ENCODE results near the gene RAB28. TPM values are rescaled to one million over a fixed set of nuclear protein-coding genes. Genes with fewer than 3 reads are reported as not detected.
A peak's percentile ranks its signal among the peaks of the same experiment; 100 is the strongest.

RAB28 gene
- polyA plus RNA-seq, 1 donor (not counting 4 experiments of a cell fraction or from before 2014, with no cell fraction given): 19.7 TPM

DNA sequence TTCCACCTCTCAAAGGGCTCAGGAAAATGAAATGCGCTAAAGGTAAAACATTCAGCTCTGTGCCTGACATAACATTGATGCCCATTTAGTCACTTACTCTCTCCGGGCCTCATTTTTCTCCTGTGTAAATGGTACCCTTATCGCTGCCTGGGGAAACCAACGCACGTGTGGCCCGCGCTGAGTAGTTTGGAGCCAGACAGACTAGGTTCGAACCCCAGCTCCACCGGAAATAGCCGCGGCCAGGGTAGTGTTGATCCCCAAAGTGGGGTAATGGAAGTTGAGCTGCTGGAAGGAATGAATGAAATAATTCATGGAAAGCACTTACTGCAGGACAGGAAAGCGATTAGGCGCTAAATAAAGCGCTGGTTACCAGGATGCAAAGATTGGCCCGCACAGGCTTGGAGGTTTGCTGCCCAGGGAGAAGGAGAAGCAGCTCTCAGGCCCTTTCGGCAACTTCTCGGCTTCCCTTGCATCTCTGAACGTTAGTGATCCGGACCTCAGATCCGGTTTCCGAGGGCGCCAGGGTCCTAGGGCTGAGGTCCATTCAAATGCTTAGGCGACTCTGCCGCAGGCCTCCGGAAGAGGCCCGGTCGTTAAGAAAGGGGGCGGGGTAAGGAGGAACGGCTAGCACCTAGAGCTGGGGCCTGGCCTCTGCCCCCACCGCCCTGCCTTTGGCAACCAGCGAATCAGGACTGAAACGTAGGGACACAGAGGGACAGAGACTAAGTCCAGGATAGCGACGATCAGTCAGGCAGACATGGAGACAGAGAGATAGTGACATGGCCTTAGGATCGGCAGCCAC is 46.9 kb upstream of the RAB28 start:
- no peak overlapping the region for H2AFZ ChIP-seq (ENCODE audit: control insufficient read depth, low read length)
- H3K27ac ChIP-seq (ENCODE audit: control insufficient read depth, insufficient read depth, low read length): no peak overlapping the region
- DNase-seq (ENCODE audit: low read depth, low spot score): no peak
- H3K9me3 ChIP-seq (ENCODE audit: control insufficient read depth, low read depth, low read length): no peaks in the 10 kb centered on the region
- no peak for FAIRE-seq
- H4K20me1 ChIP-seq (ENCODE audit: control insufficient read depth, extremely low read depth, insufficient read depth, low read length): peaks cover 6% of the 10 kb centered on the region
- H3K9me1 ChIP-seq (ENCODE audit: control insufficient read depth, extremely low read depth, insufficient read depth, low read length): no peaks in the 10 kb centered on the region
- peaks cover 99% of the 10 kb centered on the region for H3K27me3 ChIP-seq (ENCODE audit: control insufficient read depth, extremely low read depth, insufficient read depth, low read length)
- no peak overlapping the region for H3K4me3 ChIP-seq (ENCODE audit: control insufficient read depth in 2 of 3, extremely low read depth in 1 of 3, insufficient read depth in 2 of 3, low read depth in 1 of 3, low read length in 3 of 3)
- H3K9ac ChIP-seq (ENCODE audit: control insufficient read depth, extremely low read depth, insufficient read depth, low read length): no peak overlapping the region
- no peaks in the 10 kb centered on the region for H3K36me3 ChIP-seq (ENCODE audit: control insufficient read depth in 2 of 2, extremely low read depth in 1 of 2, insufficient read depth in 2 of 2, low read length in 2 of 2)
- H3K4me1 ChIP-seq (ENCODE audit: control insufficient read depth, extremely low read depth, insufficient read depth, low read length): peaks cover 3% of the 10 kb centered on the region
- no peak overlapping the region for H3K4me2 ChIP-seq (ENCODE audit: control insufficient read depth, extremely low read depth, insufficient read depth, low read depth, low read length)
- dilution Hi-C loops (cut with MboI; ENCODE audit: extremely low pct_ligation_motif_present, low sequenced_read_pairs): no loop called here
- peak; percentile 66 for TF ChIP-seq EZH2 (IDR thresholded peaks at IDR 0.05; ENCODE audit: low read length)
- TF ChIP-seq, protein P1, sequence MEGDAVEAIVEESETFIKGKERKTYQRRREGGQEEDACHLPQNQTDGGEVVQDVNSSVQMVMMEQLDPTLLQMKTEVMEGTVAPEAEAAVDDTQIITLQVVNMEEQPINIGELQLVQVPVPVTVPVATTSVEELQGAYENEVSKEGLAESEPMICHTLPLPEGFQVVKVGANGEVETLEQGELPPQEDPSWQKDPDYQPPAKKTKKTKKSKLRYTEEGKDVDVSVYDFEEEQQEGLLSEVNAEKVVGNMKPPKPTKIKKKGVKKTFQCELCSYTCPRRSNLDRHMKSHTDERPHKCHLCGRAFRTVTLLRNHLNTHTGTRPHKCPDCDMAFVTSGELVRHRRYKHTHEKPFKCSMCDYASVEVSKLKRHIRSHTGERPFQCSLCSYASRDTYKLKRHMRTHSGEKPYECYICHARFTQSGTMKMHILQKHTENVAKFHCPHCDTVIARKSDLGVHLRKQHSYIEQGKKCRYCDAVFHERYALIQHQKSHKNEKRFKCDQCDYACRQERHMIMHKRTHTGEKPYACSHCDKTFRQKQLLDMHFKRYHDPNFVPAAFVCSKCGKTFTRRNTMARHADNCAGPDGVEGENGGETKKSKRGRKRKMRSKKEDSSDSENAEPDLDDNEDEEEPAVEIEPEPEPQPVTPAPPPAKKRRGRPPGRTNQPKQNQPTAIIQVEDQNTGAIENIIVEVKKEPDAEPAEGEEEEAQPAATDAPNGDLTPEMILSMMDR (optimal IDR thresholded peaks at IDR 0.05 in 1 of 3, IDR thresholded peaks at IDR 0.05 in 1 of 3, conservative IDR thresholded peaks at IDR 0.05 in 1 of 3; ENCODE audit: extremely low read depth in 1 of 3, insufficient read depth in 2 of 3, low read length in 3 of 3): no peak
- no peaks in the 10 kb centered on the region for H3K79me2 ChIP-seq (ENCODE audit: control insufficient read depth, insufficient read depth, low read length)

DNA sequence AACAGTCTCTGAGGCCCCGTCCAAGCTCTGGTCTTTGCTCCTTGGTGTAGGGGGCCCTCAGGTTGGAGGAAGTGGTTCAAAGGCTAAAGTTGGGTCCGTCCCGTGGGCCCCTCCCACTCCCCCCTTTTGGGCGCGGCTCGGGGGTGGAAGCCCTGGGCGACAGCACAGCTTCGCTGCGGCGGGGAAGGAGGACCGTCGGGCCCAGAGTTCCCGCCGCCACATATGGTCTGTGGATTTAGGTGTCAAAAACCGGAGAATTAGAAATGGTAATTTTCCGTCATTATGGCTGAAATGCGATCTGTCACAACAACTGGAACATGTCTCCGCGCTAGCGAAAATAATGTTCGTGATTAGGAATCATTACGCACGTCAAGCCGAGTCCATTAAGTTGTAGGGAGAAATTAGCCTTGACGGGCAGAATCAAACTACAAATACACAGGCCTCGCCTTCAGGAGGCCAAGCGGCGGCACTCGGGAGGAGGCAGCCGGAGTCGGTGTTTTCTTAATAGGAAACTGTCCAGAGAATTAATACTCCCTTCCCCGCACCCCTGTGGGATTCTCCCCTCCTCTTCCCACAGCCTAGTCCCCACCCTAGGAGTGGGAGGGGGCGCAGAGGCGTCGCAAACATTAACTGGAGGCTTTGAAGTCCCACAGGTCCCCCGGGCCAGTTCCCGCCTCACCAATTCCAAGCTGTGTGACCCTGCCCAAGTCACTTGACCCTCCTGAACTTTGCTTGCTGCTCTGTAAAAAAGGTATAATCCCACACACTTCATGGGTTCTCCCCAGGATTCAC is 45.2 kb upstream of the RAB28 start:
- Histone ChIP-seq H3K36me3 (ENCODE audit: control insufficient read depth in 2 of 2, extremely low read depth in 1 of 2, insufficient read depth in 2 of 2, low read length in 2 of 2) (no peaks in the 10 kb centered on the region), H3K4me2 (ENCODE audit: control insufficient read depth, extremely low read depth, insufficient read depth, low read depth, low read length) (no peak overlapping the region), H2AFZ (ENCODE audit: control insufficient read depth, low read length) (no peak overlapping the region), H3K9me1 (ENCODE audit: control insufficient read depth, extremely low read depth, insufficient read depth, low read length) (no peaks in the 10 kb centered on the region), H3K4me1 (ENCODE audit: control insufficient read depth, extremely low read depth, insufficient read depth, low read length) (peaks cover 3% of the 10 kb centered on the region), H3K9me3 (ENCODE audit: control insufficient read depth, low read depth, low read length) (peaks cover 5% of the 10 kb centered on the region), H3K79me2 (ENCODE audit: control insufficient read depth, insufficient read depth, low read length) (no peaks in the 10 kb centered on the region), H3K9ac (ENCODE audit: control insufficient read depth, extremely low read depth, insufficient read depth, low read length) (no peak overlapping the region), H3K27ac (ENCODE audit: control insufficient read depth, insufficient read depth, low read length) (no peak overlapping the region), H3K4me3 (ENCODE audit: control insufficient read depth in 2 of 3, extremely low read depth in 1 of 3, insufficient read depth in 2 of 3, low read depth in 1 of 3, low read length in 3 of 3) (no peak overlapping the region), H3K27me3 (ENCODE audit: control insufficient read depth, extremely low read depth, insufficient read depth, low read length) (peaks cover 99% of the 10 kb centered on the region), H4K20me1 (ENCODE audit: control insufficient read depth, extremely low read depth, insufficient read depth, low read length) (no peaks in the 10 kb centered on the region)
- TF ChIP-seq EZH2 (IDR thresholded peaks at IDR 0.05; ENCODE audit: low read length): peak; percentile 81
- TF ChIP-seq, protein P1 (optimal IDR thresholded peaks at IDR 0.05 in 1 of 3, IDR thresholded peaks at IDR 0.05 in 1 of 3, conservative IDR thresholded peaks at IDR 0.05 in 1 of 3; ENCODE audit: extremely low read depth in 1 of 3, insufficient read depth in 2 of 3, low read length in 3 of 3): no peak
- DNase-seq (ENCODE audit: low read depth, low spot score) (no peak), FAIRE-seq (no peak)
- dilution Hi-C loops (cut with MboI; ENCODE audit: extremely low pct_ligation_motif_present, low sequenced_read_pairs): no loop called here
